Neuronal stem cell (in vitro differentiated cells): ENCODE data around the gene TDP1.

ENCODE experiments used
- DNase-seq: peaks from one replicate; pipeline ENCODE4 v3.0.0-alpha.2; 2013; ENCODE audit warnings: low spot score
- H2AFZ ChIP-seq: one replicate; pipeline ENCODE4 v1.6.1; 2013; ENCODE audit warnings: mild to moderate bottlenecking, low read length, inconsistent platforms
- H2AK5ac ChIP-seq: 2 replicates; pipeline ENCODE4 v1.6.1; 2013; ENCODE audit warnings: low read depth, mild to moderate bottlenecking, inconsistent platforms, low read length, moderate library complexity, mixed read lengths
- H2BK120ac ChIP-seq: 2 replicates; pipeline ENCODE4 v1.6.1; 2013; ENCODE audit warnings: low read depth, mild to moderate bottlenecking, inconsistent platforms, low read length, moderate library complexity, mixed read lengths
- H2BK12ac ChIP-seq: one replicate; pipeline ENCODE4 v1.6.1; 2013; ENCODE audit warnings: low read length, inconsistent platforms
- H2BK15ac ChIP-seq: 2 replicates; pipeline ENCODE4 v1.6.1; 2013; ENCODE audit warnings: mild to moderate bottlenecking, low read length, inconsistent platforms, mixed read lengths
- H2BK5ac ChIP-seq: one replicate; pipeline ENCODE4 v1.6.1; 2013; ENCODE audit warnings: inconsistent platforms, mild to moderate bottlenecking, low read length, moderate library complexity
- H3K14ac ChIP-seq: one replicate; pipeline ENCODE4 v1.6.1; 2013; ENCODE audit warnings: low read length, inconsistent platforms
- H3K18ac ChIP-seq: 2 replicates; pipeline ENCODE4 v1.6.1; 2013; ENCODE audit warnings: low read length, inconsistent platforms
- H3K23ac ChIP-seq: 2 replicates; pipeline ENCODE4 v1.6.1; 2013; ENCODE audit warnings: low read depth, mild to moderate bottlenecking, mixed read lengths, low read length, inconsistent platforms; ENCODE audit not compliant: poor library complexity
- H3K27ac ChIP-seq: replicated peaks from 3 replicates; pipeline ENCODE4 v1.5.1; 2013; ENCODE audit warnings: low read length, inconsistent platforms
- H3K27me3 ChIP-seq, 3 experiments: 2 replicates each; pipeline ENCODE4 v1.6.1; 2013; ENCODE audit warnings: low read length in 3 of 3, mild to moderate bottlenecking in 2 of 3, inconsistent platforms in 1 of 3, low read depth in 1 of 3, mixed read lengths in 1 of 3, moderate library complexity in 1 of 3; ENCODE audit not compliant: control insufficient read depth in 3 of 3, insufficient read depth in 3 of 3
- H3K36me3 ChIP-seq, 2 donors: replicated peaks in 1 of 2; 2 replicates each; pipeline ENCODE4 v1.6.1; 2013; ENCODE audit warnings: low read length in 2 of 2; ENCODE audit not compliant: control insufficient read depth in 2 of 2, insufficient read depth in 2 of 2
- H3K4ac ChIP-seq: 2 replicates; pipeline ENCODE4 v1.6.1; 2013; ENCODE audit warnings: inconsistent platforms, mild to moderate bottlenecking, low read length, moderate library complexity
- H3K4me1 ChIP-seq, 2 donors: 1 replicate in 1 of 2; 2 replicates in 1 of 2; pipeline ENCODE4 v1.6.1; 2013; ENCODE audit warnings: low read length in 2 of 2, low read depth in 1 of 2; ENCODE audit not compliant: control insufficient read depth in 2 of 2, insufficient read depth in 1 of 2
- H3K4me2 ChIP-seq: one replicate; pipeline ENCODE4 v1.6.1; 2013; ENCODE audit warnings: mild to moderate bottlenecking, low read length, inconsistent platforms; ENCODE audit not compliant: insufficient read depth, poor library complexity, severe bottlenecking
- H3K4me3 ChIP-seq, 2 donors: 2 replicates each; pipeline ENCODE4 v1.5.1; 2013; ENCODE audit warnings: low read length in 2 of 2, mild to moderate bottlenecking in 2 of 2, inconsistent platforms in 1 of 2, moderate library complexity in 1 of 2
- H3K79me1 ChIP-seq: one replicate; pipeline ENCODE4 v1.6.1; 2013; ENCODE audit warnings: low read depth, mild to moderate bottlenecking, inconsistent platforms, low read length, moderate library complexity
- H3K9ac ChIP-seq: one replicate; pipeline ENCODE4 v1.6.1; 2013; ENCODE audit warnings: mild to moderate bottlenecking, low read depth, low read length, inconsistent platforms; ENCODE audit not compliant: poor library complexity
- H3K9me3 ChIP-seq, 2 donors: replicated peaks in 1 of 2; 2 replicates each; pipeline versions ENCODE3 to v1.6.1; 2013; ENCODE audit warnings: low read length in 2 of 2, mild to moderate bottlenecking in 2 of 2, inconsistent platforms in 1 of 2, low read depth in 1 of 2, mixed read lengths in 1 of 2, moderate library complexity in 1 of 2; ENCODE audit not compliant: control insufficient read depth in 2 of 2, insufficient read depth in 1 of 2
- H4K8ac ChIP-seq: one replicate; pipeline ENCODE4 v1.6.1; 2013; ENCODE audit warnings: low read depth, mild to moderate bottlenecking, inconsistent platforms, low read length, moderate library complexity
- H4K91ac ChIP-seq: one replicate; pipeline ENCODE4 v1.6.1; 2013; ENCODE audit warnings: low read length, low read depth, mild to moderate bottlenecking, inconsistent platforms; ENCODE audit not compliant: poor library complexity
- WGBS, 2 donors: extraction: QIAGEN DNeasy Blood & Tissue Kit; methylation state at CpG; one replicate each; pipeline ENCODE4 v1.1.7; 2013; ENCODE audit warnings: missing lambda C conversion rate in 2 of 2, mixed read lengths in 1 of 2; ENCODE audit not compliant: insufficient read length in 2 of 2, insufficient replicate concordance in 1 of 2; ENCODE audit errors: extremely low coverage in 2 of 2; 5-methylcytosine and 5-hydroxymethylcytosine counted together

Gene TDP1

GRCh38 chr14:89921346-89921745 is 34.4 kb upstream of the TDP1 start:
- no peaks in the 10 kb centered on the region for H3K79me1 ChIP-seq
- no peak overlapping the region for H3K9ac ChIP-seq
- WGBS, 2 donors, result no CpG with 5 or more reads among the region's 3 CpGs
- H3K4me2 ChIP-seq, result no peak overlapping the region
- no peak overlapping the region for H2AFZ ChIP-seq
- H4K91ac ChIP-seq, result no peak overlapping the region
- no peak overlapping the region for H3K27ac ChIP-seq
- DNase-seq, result no peak
- peaks cover 0 to 2% of the 10 kb centered on the region in 2 donors for H3K4me1 ChIP-seq
- H2BK12ac ChIP-seq, result no peak overlapping the region
- H3K4ac ChIP-seq, result no peak overlapping the region
- no peak overlapping the region for H2BK120ac ChIP-seq
- no peak overlapping the region for H2BK5ac ChIP-seq
- no peaks in the 10 kb centered on the region for H3K36me3 ChIP-seq
- H3K14ac ChIP-seq, result no peak overlapping the region
- no peaks in the 10 kb centered on the region for H3K27me3 ChIP-seq
- H2AK5ac ChIP-seq, result no peak overlapping the region
- H3K23ac ChIP-seq, result no peak overlapping the region
- H3K18ac ChIP-seq, result no peak overlapping the region
- H4K8ac ChIP-seq, result no peak overlapping the region
- no peaks in the 10 kb centered on the region for H3K9me3 ChIP-seq
- H3K4me3 ChIP-seq, result no peak overlapping the region
- no peak overlapping the region for H2BK15ac ChIP-seq

- no peak overlapping the region for H3K4me2 ChIP-seq
- H2BK15ac ChIP-seq, result no peak overlapping the region
- peaks cover 0 to 2% of the 10 kb centered on the region in 2 donors for H3K4me1 ChIP-seq
- no peak overlapping the region for H3K27ac ChIP-seq
- H2AK5ac ChIP-seq, result no peak overlapping the region
- no peak overlapping the region for H3K18ac ChIP-seq
- no peaks in the 10 kb centered on the region for H3K79me1 ChIP-seq
- H2AFZ ChIP-seq, result no peak overlapping the region
- H2BK120ac ChIP-seq, result no peak overlapping the region
- no peak overlapping the region for H3K9ac ChIP-seq
- no peak overlapping the region for H3K4me3 ChIP-seq
- no peak for DNase-seq
- WGBS, 2 donors, result no CpG with 5 or more reads among the region's 6 CpGs
- H4K8ac ChIP-seq, result no peak overlapping the region
- no peak overlapping the region for H2BK12ac ChIP-seq
- H3K14ac ChIP-seq, result no peak overlapping the region
- no peak overlapping the region for H4K91ac ChIP-seq
- H3K4ac ChIP-seq, result no peak overlapping the region
- H3K36me3 ChIP-seq, result no peaks in the 10 kb centered on the region
- no peaks in the 10 kb centered on the region for H3K9me3 ChIP-seq
- H3K27me3 ChIP-seq, result no peaks in the 10 kb centered on the region
- no peak overlapping the region for H3K23ac ChIP-seq
- H2BK5ac ChIP-seq, result no peak overlapping the region
Measured at GRCh38 chr14:89922031-89922907, 33.5 kb upstream of the TDP1 start.

- Histone ChIP-seq H4K8ac (no peak overlapping the region), H3K4me3 (no peak overlapping the region), H3K27me3 (no peaks in the 10 kb centered on the region), H3K36me3 (no peaks in the 10 kb centered on the region), H4K91ac (no peak overlapping the region), H2BK12ac (no peak overlapping the region), H3K9ac (no peak overlapping the region), H3K4me1 (peaks cover 0 to 2% of the 10 kb centered on the region in 2 donors), H2BK5ac (no peak overlapping the region), H3K4ac (no peak overlapping the region), H3K27ac (no peak overlapping the region), H3K23ac (no peak overlapping the region), H3K18ac (no peak overlapping the region), H3K9me3 (no peaks in the 10 kb centered on the region), H2AFZ (no peak overlapping the region), H2BK120ac (no peak overlapping the region), H3K14ac (no peak overlapping the region), H2AK5ac (no peak overlapping the region), H3K4me2 (no peak overlapping the region), H2BK15ac (no peak overlapping the region), H3K79me1 (no peaks in the 10 kb centered on the region)
- no CpG with 5 or more reads among the region's 4 CpGs for WGBS, 2 donors
- no peak for DNase-seq
Measured at GRCh38 chr14:89924268-89924667, 31.5 kb upstream of the TDP1 start.

GRCh38 chr14:89926694-89927093 is 29.0 kb upstream of the TDP1 start:
- no peaks in the 10 kb centered on the region for H3K27me3 ChIP-seq
- no peaks in the 10 kb centered on the region for H3K9me3 ChIP-seq
- H3K14ac ChIP-seq, result no peak overlapping the region
- H2BK5ac ChIP-seq, result no peak overlapping the region
- H2BK120ac ChIP-seq, result no peak overlapping the region
- no peak overlapping the region for H2AFZ ChIP-seq
- H4K8ac ChIP-seq, result no peak overlapping the region
- H3K4ac ChIP-seq, result no peak overlapping the region
- H3K23ac ChIP-seq, result no peak overlapping the region
- no CpG with 5 or more reads among the region's 1 CpG for WGBS, 2 donors
- no peak overlapping the region for H3K27ac ChIP-seq
- H3K9ac ChIP-seq, result no peak overlapping the region
- no peak overlapping the region for H2BK12ac ChIP-seq
- H3K36me3 ChIP-seq, result peaks cover 0 to 17% of the 10 kb centered on the region in 2 donors
- no peak overlapping the region for H3K4me3 ChIP-seq
- no peak for DNase-seq
- peaks cover 0 to 2% of the 10 kb centered on the region in 2 donors for H3K4me1 ChIP-seq
- no peak overlapping the region for H4K91ac ChIP-seq
- no peak overlapping the region for H3K18ac ChIP-seq
- no peak overlapping the region for H3K4me2 ChIP-seq
- no peak overlapping the region for H2BK15ac ChIP-seq
- H3K79me1 ChIP-seq, result no peaks in the 10 kb centered on the region
- no peak overlapping the region for H2AK5ac ChIP-seq
